ENCODE measurements around the gene RAET1E.
"Not testable (repeated sequence)": the region's sequence is repeated elsewhere in the genome, so short reads cannot be mapped to it uniquely, and the experiment has no call there.

Gene RAET1E

DNA sequence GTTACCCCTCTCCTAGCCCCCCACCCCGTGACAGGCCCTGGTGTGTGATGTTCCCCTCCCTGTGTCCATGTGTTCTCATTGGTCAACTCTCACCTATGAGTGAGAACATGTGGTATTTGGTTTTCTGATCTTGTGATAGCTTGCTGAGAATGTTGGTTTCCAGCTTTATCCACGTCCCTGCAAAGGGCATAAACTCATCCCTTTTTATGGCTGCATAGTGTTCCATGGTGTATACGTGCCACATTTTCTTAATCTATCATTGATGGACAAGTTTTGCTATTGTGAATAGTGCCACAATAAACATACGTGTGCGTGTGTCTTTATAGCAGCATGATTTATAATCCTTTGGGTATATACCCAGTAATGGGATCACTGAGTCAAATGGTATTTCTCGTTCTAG, 6.0 kb downstream of the RAET1E start:
- H3K4me3 Mint-ChIP-seq; H3K27ac Mint-ChIP-seq; H3K36me3 Mint-ChIP-seq; DNase-seq (ENCODE audit: low spot score in 2 of 2); H3K9me3 Mint-ChIP-seq; ATAC-seq: not testable (repeated sequence)
- H3K4me1 Mint-ChIP-seq, result peaks cover 13% of the 10 kb centered on the region

- Mint-ChIP-seq H3K36me3 (no peaks in the 10 kb centered on the region), H3K4me3 (no peak overlapping the region), H3K9me3 (no peaks in the 10 kb centered on the region), H3K27ac (no peak overlapping the region), H3K4me1 (peaks cover 7% of the 10 kb centered on the region)
- ATAC-seq (no peak), DNase-seq (ENCODE audit: low spot score in 2 of 2) (no peak)
Observed at GRCh38 chr6:149891259-149891658, 6.7 kb downstream of the RAET1E start.

DNA sequence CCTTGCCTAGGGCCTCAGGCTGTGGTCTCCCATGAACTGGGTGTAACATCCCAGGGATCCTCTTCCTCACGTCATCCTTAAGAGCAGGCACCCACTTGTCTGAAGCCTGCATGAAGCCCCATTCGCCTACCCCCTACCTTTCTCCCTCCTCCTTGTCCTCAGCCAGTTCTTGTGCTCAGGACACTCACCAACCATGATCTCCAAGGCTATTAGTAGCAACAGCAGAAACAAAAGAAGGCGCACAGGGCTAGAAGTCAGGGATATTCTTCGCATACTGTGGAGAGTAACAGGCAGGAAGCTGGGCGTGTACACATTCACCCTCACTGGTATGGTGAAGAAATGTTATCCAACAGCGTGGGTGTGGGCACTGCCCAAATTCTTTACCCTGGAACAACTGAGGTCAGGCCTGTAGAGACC, 7.3 kb downstream of the RAET1E start:
- H3K4me3 Mint-ChIP-seq, result no peak overlapping the region
- DNase-seq (ENCODE audit: low spot score in 2 of 2) (no peak), ATAC-seq (no peak)
- no peak overlapping the region for H3K27ac Mint-ChIP-seq
- H3K9me3 Mint-ChIP-seq, result no peaks in the 10 kb centered on the region
- H3K36me3 Mint-ChIP-seq, result no peaks in the 10 kb centered on the region
- peaks cover 1% of the 10 kb centered on the region for H3K4me1 Mint-ChIP-seq

- no peaks in the 10 kb centered on the region for H3K9me3 Mint-ChIP-seq
- no peaks in the 10 kb centered on the region for H3K36me3 Mint-ChIP-seq
- DNase-seq (ENCODE audit: low spot score in 2 of 2) (no peak), ATAC-seq (no peak)
- no peak overlapping the region for H3K4me3 Mint-ChIP-seq
- no peaks in the 10 kb centered on the region for H3K4me1 Mint-ChIP-seq
- H3K27ac Mint-ChIP-seq, result no peak overlapping the region
Observed at GRCh38 chr6:149889326-149889725, 8.6 kb downstream of the RAET1E start.

DNA sequence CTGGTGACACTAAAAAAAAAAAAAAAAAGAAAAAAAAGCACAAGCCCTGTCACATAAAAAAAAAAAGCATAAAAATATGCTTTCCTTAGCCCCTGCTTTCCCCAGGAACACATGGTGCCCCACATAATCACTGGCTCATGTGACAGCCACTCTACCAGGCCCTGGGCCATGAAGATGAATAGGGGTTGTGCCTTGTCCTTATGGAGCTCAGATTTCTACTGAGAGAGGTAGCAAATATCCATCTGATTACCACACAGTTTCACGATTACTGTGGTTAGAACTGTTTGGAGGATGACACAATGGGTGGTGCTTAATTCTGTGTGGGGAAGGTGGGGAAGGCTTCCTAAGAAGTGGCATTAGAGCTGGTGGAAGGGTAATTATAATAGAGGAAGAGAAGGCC, 9.3 kb downstream of the RAET1E start:
- DNase-seq (ENCODE audit: low spot score in 2 of 2), result no peak
- no peak overlapping the region for H3K4me3 Mint-ChIP-seq
- no peak overlapping the region for H3K27ac Mint-ChIP-seq
- no peaks in the 10 kb centered on the region for H3K9me3 Mint-ChIP-seq
- H3K4me1 Mint-ChIP-seq, result no peaks in the 10 kb centered on the region
- no peak for ATAC-seq
- no peaks in the 10 kb centered on the region for H3K36me3 Mint-ChIP-seq

DNA sequence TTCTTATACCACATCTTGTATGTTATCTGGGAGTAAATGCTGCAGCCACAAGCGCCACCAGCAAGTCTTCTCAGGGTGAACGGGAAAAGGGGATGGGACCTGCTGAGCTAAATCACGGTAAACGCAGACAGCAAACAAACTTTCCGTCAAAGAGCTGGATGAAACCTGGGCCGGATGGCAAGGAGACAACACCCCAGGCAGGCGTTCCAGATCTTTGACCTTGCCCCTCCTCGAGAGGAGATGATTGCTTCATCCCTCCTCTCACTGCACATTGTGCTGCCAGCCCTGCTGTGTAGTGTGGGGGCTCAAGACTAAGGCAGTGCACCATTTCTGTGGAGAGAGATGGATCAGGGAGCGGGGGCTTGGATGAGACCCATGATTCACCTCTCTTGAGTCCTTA, 9.8 kb downstream of the RAET1E start:
- no peaks in the 10 kb centered on the region for H3K4me1 Mint-ChIP-seq
- no peaks in the 10 kb centered on the region for H3K36me3 Mint-ChIP-seq
- no peaks in the 10 kb centered on the region for H3K9me3 Mint-ChIP-seq
- DNase-seq (ENCODE audit: low spot score in 2 of 2) (no peak), ATAC-seq (no peak)
- H3K27ac Mint-ChIP-seq, result no peak overlapping the region
- H3K4me3 Mint-ChIP-seq, result no peak overlapping the region

DNA sequence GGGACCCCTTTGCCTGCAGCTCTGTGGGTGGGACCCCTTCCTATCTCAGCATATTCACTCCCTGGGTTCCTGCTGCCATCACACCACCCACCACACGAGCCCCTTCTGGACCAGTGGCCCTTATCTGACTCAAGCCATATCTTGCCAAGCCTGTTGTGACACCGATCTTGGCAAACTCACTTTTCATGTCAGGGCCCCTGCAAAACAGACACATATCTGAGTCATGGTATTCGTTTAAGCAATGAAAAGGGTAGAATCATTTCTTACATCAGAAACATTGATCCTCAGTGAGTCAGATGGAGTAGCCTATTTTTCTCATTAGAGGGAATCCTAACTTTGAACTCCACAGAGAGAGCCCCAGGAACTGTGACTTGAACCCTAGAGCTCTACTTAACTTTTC, 10.6 kb downstream of the RAET1E start:
- Mint-ChIP-seq H3K4me3 (no peak overlapping the region), H3K36me3 (no peaks in the 10 kb centered on the region), H3K4me1 (no peaks in the 10 kb centered on the region), H3K27ac (no peak overlapping the region), H3K9me3 (no peaks in the 10 kb centered on the region)
- ATAC-seq, result no peak
- no peak for DNase-seq (ENCODE audit: low spot score in 2 of 2)

DNA sequence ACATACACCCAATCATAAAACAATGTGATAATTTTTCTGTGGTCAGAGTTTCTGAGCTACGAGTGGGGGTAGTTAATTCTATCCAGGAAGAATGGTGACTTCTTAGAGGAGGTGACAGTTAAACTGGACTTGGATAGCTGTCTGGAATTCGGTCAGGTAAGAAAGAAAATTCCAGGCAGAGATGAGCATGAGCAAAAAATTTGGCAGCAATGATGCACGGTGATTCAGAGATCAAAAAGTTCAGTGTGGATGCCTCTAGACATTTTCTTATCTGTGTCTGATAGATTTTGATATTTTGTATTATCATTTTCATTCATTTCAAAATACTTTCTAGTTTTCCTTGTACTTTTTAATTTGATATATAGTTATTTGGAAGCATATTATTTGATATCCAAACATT, 12.0 kb downstream of the RAET1E start:
- H3K4me3 Mint-ChIP-seq, result no peak overlapping the region
- H3K27ac Mint-ChIP-seq, result no peak overlapping the region
- DNase-seq (ENCODE audit: low spot score in 2 of 2), result no peak
- no peaks in the 10 kb centered on the region for H3K36me3 Mint-ChIP-seq
- no peaks in the 10 kb centered on the region for H3K4me1 Mint-ChIP-seq
- ATAC-seq, result no peak
- no peaks in the 10 kb centered on the region for H3K9me3 Mint-ChIP-seq

GRCh38 chr6:149884617-149885016, 13.3 kb downstream of the RAET1E start:
- ATAC-seq (no peak), DNase-seq (ENCODE audit: low spot score in 2 of 2) (no peak)
- H3K36me3 Mint-ChIP-seq, result no peaks in the 10 kb centered on the region
- H3K4me1 Mint-ChIP-seq, result no peaks in the 10 kb centered on the region
- H3K4me3 Mint-ChIP-seq, result no peak overlapping the region
- no peak overlapping the region for H3K27ac Mint-ChIP-seq
- no peaks in the 10 kb centered on the region for H3K9me3 Mint-ChIP-seq

DNA sequence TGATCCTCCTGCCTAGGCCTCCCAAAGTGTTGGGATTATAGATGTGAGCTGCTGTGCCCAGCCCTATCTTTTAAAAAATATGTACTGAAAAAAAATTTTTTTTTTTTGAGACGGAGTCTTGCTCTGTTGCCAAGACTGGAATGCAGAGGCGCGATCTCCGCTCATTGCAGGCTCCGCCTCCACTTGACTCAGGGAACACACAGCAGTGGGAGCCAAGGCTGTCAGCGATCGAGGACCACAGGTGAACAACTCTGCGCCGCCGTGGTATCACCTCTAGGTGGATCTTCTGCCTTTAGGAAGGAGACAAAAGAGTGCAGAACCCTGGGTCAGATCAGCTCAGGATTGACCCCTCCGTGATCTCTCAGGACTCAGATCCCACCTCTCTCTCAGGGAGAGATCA, 13.7 kb downstream of the RAET1E start:
- DNase-seq (ENCODE audit: low spot score in 2 of 2) (no peak), ATAC-seq (no peak)
- no peaks in the 10 kb centered on the region for H3K9me3 Mint-ChIP-seq
- no peaks in the 10 kb centered on the region for H3K36me3 Mint-ChIP-seq
- H3K27ac Mint-ChIP-seq, result no peak overlapping the region
- no peaks in the 10 kb centered on the region for H3K4me1 Mint-ChIP-seq
- no peak overlapping the region for H3K4me3 Mint-ChIP-seq

- H3K36me3 Mint-ChIP-seq, result no peaks in the 10 kb centered on the region
- no peak overlapping the region for H3K4me3 Mint-ChIP-seq
- no peak for DNase-seq (ENCODE audit: low spot score in 2 of 2)
- no peaks in the 10 kb centered on the region for H3K4me1 Mint-ChIP-seq
- ATAC-seq, result no peak
- no peaks in the 10 kb centered on the region for H3K9me3 Mint-ChIP-seq
- H3K27ac Mint-ChIP-seq, result no peak overlapping the region
Observed at GRCh38 chr6:149881860-149882259, 16.1 kb downstream of the RAET1E start.

GRCh38 chr6:149881066-149881766, 16.7 kb downstream of the RAET1E start:
- Mint-ChIP-seq H3K9me3 (no peaks in the 10 kb centered on the region), H3K4me1 (no peaks in the 10 kb centered on the region), H3K27ac (no peak overlapping the region), H3K4me3 (no peak overlapping the region), H3K36me3 (no peaks in the 10 kb centered on the region)
- ATAC-seq (no peak), DNase-seq (ENCODE audit: low spot score in 2 of 2) (no peak)

DNA sequence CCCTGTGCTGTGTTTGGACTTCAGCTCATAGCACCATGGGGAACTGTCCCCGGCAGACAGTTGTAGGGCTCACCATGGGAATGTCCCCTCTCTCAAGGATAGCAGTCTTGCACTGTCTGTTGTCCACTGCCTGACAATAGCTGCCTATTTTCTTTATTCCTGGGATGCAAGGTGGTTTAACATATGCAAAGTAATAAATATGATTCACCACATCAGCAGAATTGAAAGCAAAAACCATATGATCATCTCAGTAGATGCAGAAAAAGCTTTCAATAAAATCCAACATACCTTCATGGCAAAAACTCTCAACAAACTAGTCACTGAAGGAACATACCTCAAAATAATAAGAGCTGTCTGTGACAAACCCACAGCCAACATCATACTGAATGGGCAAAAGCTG, 20.3 kb downstream of the RAET1E start:
- Mint-ChIP-seq H3K9me3 (no peaks in the 10 kb centered on the region), H3K4me3 (no peak overlapping the region), H3K27ac (no peak overlapping the region), H3K36me3 (no peaks in the 10 kb centered on the region), H3K4me1 (no peaks in the 10 kb centered on the region)
- DNase-seq (ENCODE audit: low spot score in 2 of 2) (no peak), ATAC-seq (no peak)

- Mint-ChIP-seq H3K9me3 (no peaks in the 10 kb centered on the region), H3K4me3 (no peak overlapping the region), H3K36me3 (no peaks in the 10 kb centered on the region), H3K4me1 (no peaks in the 10 kb centered on the region), H3K27ac (no peak overlapping the region)
- DNase-seq (ENCODE audit: low spot score in 2 of 2) (no peak), ATAC-seq (no peak)
Observed at GRCh38 chr6:149876241-149876933, 21.5 kb downstream of the RAET1E start.

DNA sequence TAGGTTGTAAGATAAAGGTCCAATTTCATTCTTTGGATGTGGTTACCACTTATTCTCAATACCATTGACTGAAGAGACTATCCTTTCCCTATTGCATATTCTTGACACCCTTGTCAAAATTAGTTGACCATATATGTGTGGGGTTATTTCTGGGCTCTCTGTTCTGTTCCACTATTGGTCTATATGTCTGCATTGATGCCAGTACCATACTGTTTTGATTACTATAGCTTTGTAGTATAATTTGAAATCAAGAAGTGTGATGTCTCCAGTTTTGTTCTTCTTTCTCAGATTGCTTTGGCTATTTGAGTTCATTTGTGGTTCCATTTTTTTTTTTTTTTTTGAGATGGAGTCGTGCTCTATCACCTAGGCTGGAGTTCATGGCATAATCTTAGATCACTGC, 25.7 kb downstream of the RAET1E start:
- Mint-ChIP-seq H3K9me3 (no peaks in the 10 kb centered on the region), H3K27ac (no peak overlapping the region), H3K4me1 (no peaks in the 10 kb centered on the region), H3K36me3 (no peaks in the 10 kb centered on the region), H3K4me3 (no peak overlapping the region)
- DNase-seq (ENCODE audit: low spot score in 2 of 2), result no peak
- ATAC-seq, result no peak

DNA sequence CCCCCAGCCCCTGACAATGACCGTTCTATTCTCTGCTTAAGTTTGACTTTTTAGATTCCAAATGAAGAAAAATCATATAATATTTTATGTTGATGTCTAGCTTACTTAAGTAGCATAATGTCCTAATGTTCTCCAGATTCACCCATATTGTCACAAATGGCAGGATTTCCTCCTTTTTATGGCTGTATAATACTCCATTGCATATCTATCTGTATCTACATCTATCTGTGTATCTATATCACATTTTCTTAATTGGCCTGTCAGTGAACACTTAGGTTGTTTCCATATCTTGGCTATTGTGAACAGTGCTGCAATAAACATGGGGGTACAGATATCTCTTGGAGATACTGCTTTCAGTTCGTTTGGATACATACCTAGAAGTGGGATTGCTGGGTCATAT, 26.7 kb downstream of the RAET1E start:
- Mint-ChIP-seq H3K4me1 (no peaks in the 10 kb centered on the region), H3K4me3 (no peak overlapping the region), H3K9me3 (no peaks in the 10 kb centered on the region), H3K27ac (no peak overlapping the region), H3K36me3 (no peaks in the 10 kb centered on the region)
- no peak for ATAC-seq
- no peak for DNase-seq (ENCODE audit: low spot score in 2 of 2)

All from stimulated activated effector memory CD8-positive, alpha-beta T cell treated with anti-CD3 and anti-CD28 coated beads, Interleukin-12 subunit alpha, Interleukin-12 subunit beta, amount 100 ng/mL, for 72 hours (primary cell).